HG02623 (cell line): ENCODE data around the gene SRD5A1.
"Not testable (repeated sequence)": the region's sequence is repeated elsewhere in the genome, so short reads cannot be mapped to it uniquely, and the experiment has no call there.

Source experiments
- ATAC-seq: cut with Tn5 transposase; IDR thresholded peaks from one replicate; pipeline ENCODE4 v1.9.1; 2021; ENCODE audit warnings: moderate library complexity; ENCODE audit not compliant: unreplicated experiment

The SRD5A1 gene

GRCh38 chr5:6642655-6643054 is 9.4 kb downstream of the SRD5A1 start:
- ATAC-seq = no peak

GRCh38 chr5:6644794-6645241 is 11.6 kb downstream of the SRD5A1 start:
- no peak for ATAC-seq

GRCh38 chr5:6645571-6646362 is 12.5 kb downstream of the SRD5A1 start:
- ATAC-seq = not testable (repeated sequence)

- no peak for ATAC-seq
Measured at GRCh38 chr5:6649186-6649585, 15.9 kb downstream of the SRD5A1 start.

GRCh38 chr5:6649681-6650080 is 16.4 kb downstream of the SRD5A1 start:
- ATAC-seq = no peak

GRCh38 chr5:6652025-6652424 is 18.8 kb downstream of the SRD5A1 start:
- ATAC-seq = peak; percentile 84

- no peak for ATAC-seq
Measured at GRCh38 chr5:6655432-6655831, 22.2 kb downstream of the SRD5A1 start.

- ATAC-seq = no peak
Measured at GRCh38 chr5:6656680-6657079, 23.4 kb downstream of the SRD5A1 start.

GRCh38 chr5:6659941-6660684 is 26.9 kb downstream of the SRD5A1 start:
- peak; percentile 87 for ATAC-seq

GRCh38 chr5:6660688-6661087 is 27.4 kb downstream of the SRD5A1 start:
- peak; percentile 47 for ATAC-seq

GRCh38 chr5:6666762-6667161 is 33.5 kb downstream of the SRD5A1 start:
- ATAC-seq = no peak

GRCh38 chr5:6667648-6668047 is 34.4 kb downstream of the SRD5A1 start:
- ATAC-seq = no peak

- not testable (repeated sequence) for ATAC-seq
Measured at GRCh38 chr5:6668717-6669116, 35.5 kb downstream of the SRD5A1 start.

GRCh38 chr5:6673031-6673430 is 39.8 kb downstream of the SRD5A1 start:
- ATAC-seq = no peak

- no peak for ATAC-seq
Measured at GRCh38 chr5:6673963-6674362, 40.7 kb downstream of the SRD5A1 start.

GRCh38 chr5:6674421-6674820 is 41.2 kb downstream of the SRD5A1 start:
- no peak for ATAC-seq

- no peak for ATAC-seq
Measured at GRCh38 chr5:6674886-6675285, 41.6 kb downstream of the SRD5A1 start.

- no peak for ATAC-seq
Measured at GRCh38 chr5:6675784-6676491, 42.7 kb downstream of the SRD5A1 start.

- ATAC-seq = no peak
Measured at GRCh38 chr5:6676702-6677101, 43.5 kb downstream of the SRD5A1 start.

GRCh38 chr5:6678385-6678784 is 45.1 kb downstream of the SRD5A1 start:
- no peak for ATAC-seq

- ATAC-seq = no peak
Measured at GRCh38 chr5:6680922-6681321, 47.7 kb downstream of the SRD5A1 start.

- no peak for ATAC-seq
Measured at GRCh38 chr5:6681682-6682081, 48.4 kb downstream of the SRD5A1 start.
